Pancreas (tissue), 10 donors: Measurements from ENCODE around the gene CNGA2. TPM values are rescaled to one million over a fixed set of nuclear protein-coding genes. Genes with fewer than 3 reads are reported as not detected.
"Not testable (repeated sequence)": the region's sequence is repeated elsewhere in the genome, so short reads cannot be mapped to it uniquely, and the experiment has no call there.

Experiments
- ATAC-seq, 4 donors: fragments of 200-7000 bp; cut with Tn5 transposase; one replicate each; pipeline versions ENCODE4 v1.8.0 to v1.9.1; 2020; ENCODE audit warnings: mild to moderate bottlenecking in 4 of 4, moderate library complexity in 4 of 4
- DNase-seq, 6 donors: peaks; one replicate each; pipeline ENCODE4 v3.0.0-alpha.2; 2020
- FAIRE-seq: peaks from 2 replicates; lab custom pipeline; 2012; peaks lifted over from hg19 to GRCh38; lab: Jason Lieb, UNC
- H3K27ac ChIP-seq, 4 donors: fragments of 200-600 bp; sonication (generic); 1 replicate in 3 of 4; 2 replicates in 1 of 4; pipeline versions ENCODE4 v1.5.0 to v1.8.0; 2020
- H3K27me3 ChIP-seq, 4 donors: fragments of 200-600 bp; one replicate each; pipeline ENCODE4 v1.8.0; 2021
- H3K36me3 ChIP-seq, 3 donors: fragments of 200-600 bp; sonication (generic) in 1 of 3; one replicate each; pipeline versions ENCODE4 v1.5.0 to v1.8.0; 2020 to 2021
- H3K4me1 ChIP-seq, 3 donors: fragments of 200-600 bp; one replicate each; pipeline ENCODE4 v1.8.0; 2021
- H3K4me3 ChIP-seq, 4 donors: fragments of 200-600 bp; sonication (generic) in 2 of 4; one replicate each; pipeline versions ENCODE4 v1.5.0 to v1.8.0; 2020 to 2021
- H3K9me3 ChIP-seq, 4 donors: fragments of 200-600 bp; one replicate each; pipeline ENCODE4 v1.8.0; 2021
- CTCF ChIP-seq, 4 donors: fragments of 200-600 bp; sonication (generic) in 3 of 4; IDR thresholded peaks; one replicate each; pipeline versions ENCODE4 v1.5.0 to v1.8.0; 2021; ENCODE audit warnings: antibody characterized with exemption in 4 of 4
- WGBS, 2 donors: extraction: QIAGEN DNeasy Blood & Tissue Kit; methylation state at CpG; one replicate each; pipeline ENCODE4 v1.1.7; 2013; 5-methylcytosine and 5-hydroxymethylcytosine counted together
- intact Hi-C, 3 donors: fragments of 100-400 bp; cut with DNase I; formaldehyde crosslinking; loops; one replicate each; pipeline versions ENCODE4 v1.11.1 to v1.14.2; 2022
- polyA plus RNA-seq, 2 donors: library from polyadenylated mRNA; stranded (reverse); fragments of 200-250 nt; gene quantifications; one replicate each; pipeline ENCODE4 v1.2.3, GENCODE V29; 2013
- total RNA-seq, 6 donors: library from RNA; stranded (reverse); fragmentation: NEBNext Ultra II Directional in 4 of 6; extraction: Animal tissue kit (Norgen Biotek cat#: 25700) in 4 of 6; gene quantifications; one replicate each; pipeline versions ENCODE4 v1.2.1 to v1.2.4, GENCODE V29; 2021 to 2023
- donor health status: healthy with polysubstance abuse.
- donor health status: DM: no; HTN: no; CAD: no; lungs with moderate emphysema.
- donor health status: DM: no; HTN: no; CAD: no.
- donor health status: control.
- donor health status: control.
- donor health status: Bipolar disorder and iron deficiency.
- donor health status: DM: yes; HTN: yes; CAD: no.
- donor health status: DM: no; HTN: no; CAD: no.
- donor health status: DM: no; HTN: no; CAD: no.
- donor health status: DM: yes; HTN: yes; CAD: no.

CNGA2 gene
- total and polyA plus RNA-seq, 8 donors, result not detected

DNA sequence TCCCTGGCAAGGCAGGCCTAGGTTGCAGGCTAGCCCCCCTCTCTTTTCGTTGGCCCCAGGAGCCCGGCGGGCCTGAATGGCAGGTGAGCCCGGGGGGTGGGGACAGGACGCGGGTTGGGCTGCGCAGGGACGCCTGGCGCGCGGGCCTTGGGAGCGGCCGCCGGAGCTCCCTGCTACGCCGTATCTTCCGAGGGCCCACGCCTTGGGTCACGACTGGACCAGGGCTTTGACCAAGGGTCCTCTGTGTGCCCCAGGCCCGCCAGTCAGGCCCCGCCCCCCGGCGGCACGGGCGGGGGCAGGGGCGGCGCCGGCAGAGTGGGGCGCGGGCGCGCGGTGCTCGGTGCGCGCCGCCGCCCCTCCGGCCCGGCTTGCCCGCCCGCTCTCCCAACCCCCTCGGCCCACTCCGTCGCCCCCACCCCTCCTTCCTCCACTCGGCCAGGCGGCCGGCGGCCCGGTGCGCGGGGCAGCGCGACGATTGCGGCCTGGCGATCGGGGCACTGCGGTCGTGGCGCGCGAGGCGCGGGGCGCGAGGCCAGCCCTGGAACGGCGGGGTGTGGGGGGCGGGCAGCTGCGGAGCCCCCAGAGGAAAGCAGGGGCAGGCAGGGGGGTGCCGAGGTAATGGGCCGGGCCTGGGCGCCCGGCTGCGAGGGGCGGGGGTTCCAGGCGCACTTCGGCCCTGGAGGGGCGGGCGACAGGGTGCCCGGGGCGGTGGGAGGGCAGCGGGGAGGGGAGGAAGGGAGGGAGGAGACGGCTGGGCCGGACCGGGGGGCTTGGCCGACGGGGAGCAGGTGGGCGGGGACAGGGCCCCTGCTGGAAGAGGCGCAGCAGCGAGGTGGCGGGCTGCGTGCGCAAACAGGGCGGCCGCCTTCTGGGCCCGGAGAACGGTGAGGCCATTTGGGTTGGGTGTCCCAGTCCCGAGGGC, 39.6 kb upstream of the CNGA2 start, which contains the start of gene PRRG3:
Gene PRRG3, plus strand, starts transcription at position 798 of the 922 bp plus-strand sequence. CDS start 3,357 bp downstream, outside the sequence.
- H3K4me3 ChIP-seq, result no peak within 1 kb of the TSS
- DNase-seq (no peak), FAIRE-seq (no peak), ATAC-seq (no peak)
- intact Hi-C loops, result no loop called here
- H3K9me3 ChIP-seq, result no peaks in the 10 kb centered on the region
- no peaks in the 10 kb centered on the region for H3K36me3 ChIP-seq
- WGBS, 2 donors, result 4 to 26% methylated on average over 87 to 96 of the region's 100 CpGs
- H3K27me3 ChIP-seq, result no peaks in the 10 kb centered on the region
- H3K4me1 ChIP-seq, result no peaks in the 10 kb centered on the region
- TF ChIP-seq CTCF (IDR thresholded peaks at IDR 0.05), result no peak
- no peak within 1 kb of the TSS for H3K27ac ChIP-seq

GRCh38 chrX:151695583-151696340, 38.8 kb upstream of the CNGA2 start:
- ATAC-seq, result no peak

DNA sequence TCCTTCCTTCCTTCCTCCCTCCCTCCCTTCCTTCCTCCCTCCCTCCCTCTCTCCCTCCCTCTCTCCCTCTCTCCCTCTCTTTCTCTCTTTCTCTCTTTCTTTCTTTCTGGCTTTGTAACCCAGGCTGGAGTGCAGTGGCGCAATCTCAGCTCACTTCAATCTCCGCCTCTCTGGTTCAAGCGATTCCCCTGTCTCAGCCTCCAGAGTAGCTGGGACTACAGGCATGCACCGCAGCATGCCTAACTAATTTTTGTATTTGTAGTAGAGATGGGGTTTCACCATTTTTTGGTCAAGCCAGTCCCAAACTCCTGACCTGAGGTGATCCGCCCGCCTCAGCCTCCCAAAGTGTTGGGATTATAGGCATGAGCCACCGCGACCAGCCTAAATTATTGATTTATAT, 37.5 kb upstream of the CNGA2 start:
- H3K9me3 ChIP-seq, H3K4me1 ChIP-seq, intact Hi-C loops, ATAC-seq, H3K36me3 ChIP-seq, H3K27ac ChIP-seq, H3K27me3 ChIP-seq, DNase-seq, FAIRE-seq, H3K4me3 ChIP-seq: not testable (repeated sequence)
- 82 to 83% methylated on average over 8 of the region's 8 CpGs for WGBS, 2 donors

More at GRCh38 chrX:151695583-151696340, 38.8 kb upstream of the CNGA2 start:
- intact Hi-C loops, result no loop called here
- DNase-seq (no peak), FAIRE-seq (no peak)
- H3K4me3 ChIP-seq, result no peak overlapping the region
- H3K9me3 ChIP-seq, result no peaks in the 10 kb centered on the region
- no peak for TF ChIP-seq CTCF (IDR thresholded peaks at IDR 0.05)
- 22 to 47% methylated on average over 19 of the region's 19 CpGs for WGBS, 2 donors
- H3K36me3 ChIP-seq, result no peaks in the 10 kb centered on the region
- no peaks in the 10 kb centered on the region for H3K27me3 ChIP-seq
- H3K27ac ChIP-seq, result no peak overlapping the region
- H3K4me1 ChIP-seq, result no peaks in the 10 kb centered on the region

DNA sequence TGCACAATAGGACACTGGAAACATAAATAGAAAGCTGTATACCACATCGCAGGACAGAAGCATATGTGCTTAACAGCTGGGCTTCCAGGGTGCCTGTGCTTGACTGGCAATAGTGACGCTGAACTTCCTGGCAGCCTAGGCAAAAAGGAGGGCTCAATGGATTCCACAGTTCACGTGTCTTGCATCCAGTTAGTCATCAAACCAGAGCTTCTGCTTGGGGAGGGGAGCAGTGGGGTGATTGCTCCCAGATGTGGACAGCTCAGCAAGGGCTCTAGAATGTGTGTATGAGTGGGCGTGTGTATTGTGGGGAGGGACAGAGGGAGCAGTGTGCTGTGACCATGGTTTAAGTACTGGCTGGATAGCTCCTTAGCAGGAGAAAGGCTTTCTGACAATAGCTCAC, 37.0 kb upstream of the CNGA2 start:
- no peak for DNase-seq
- peak in 3 of 4 donors; percentile 24 to 54 (median 40) for ATAC-seq
- no peak for FAIRE-seq
- Histone ChIP-seq H3K9me3 (no peaks in the 10 kb centered on the region), H3K27ac (no peak overlapping the region), H3K4me1 (no peaks in the 10 kb centered on the region), H3K27me3 (no peaks in the 10 kb centered on the region), H3K4me3 (no peak overlapping the region), H3K36me3 (no peaks in the 10 kb centered on the region)
- intact Hi-C loops, result no loop called here
- WGBS, 2 donors, result 59 to 60% methylated on average over 4 of the region's 4 CpGs
- TF ChIP-seq CTCF (IDR thresholded peaks at IDR 0.05), result no peak

DNA sequence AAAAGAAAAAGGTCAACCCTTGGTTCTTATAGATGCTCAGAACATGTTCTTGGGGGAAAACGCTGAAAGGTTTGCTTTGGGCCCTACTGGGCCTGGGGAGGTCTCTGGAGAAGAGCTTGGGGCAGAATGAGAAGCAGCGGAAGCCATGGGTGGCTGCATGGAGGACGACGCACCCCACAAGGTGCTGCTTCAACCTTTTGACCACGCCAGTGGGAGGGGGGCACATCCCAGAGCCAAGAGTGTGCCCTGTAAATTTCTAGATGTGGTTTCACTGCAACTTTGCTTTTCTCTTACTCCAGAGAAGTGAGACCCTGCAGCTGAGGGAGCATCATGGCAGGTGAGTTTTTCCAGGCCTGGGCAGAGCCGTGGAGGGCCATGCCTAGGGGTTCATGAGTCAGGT, 36.1 kb upstream of the CNGA2 start:
- Histone ChIP-seq H3K36me3 (no peaks in the 10 kb centered on the region), H3K27me3 (no peaks in the 10 kb centered on the region), H3K27ac (no peak overlapping the region), H3K4me1 (no peaks in the 10 kb centered on the region), H3K4me3 (no peak overlapping the region), H3K9me3 (no peaks in the 10 kb centered on the region)
- ATAC-seq (no peak), FAIRE-seq (no peak), DNase-seq (no peak)
- 68 to 80% methylated on average over 6 of the region's 6 CpGs for WGBS, 2 donors
- no peak for TF ChIP-seq CTCF (IDR thresholded peaks at IDR 0.05)
- intact Hi-C loops, result no loop called here
